Stimulated activated CD8-positive, alpha-beta memory T cell treated with anti-CD3 and anti-CD28 coated beads, Interleukin-4, amount 100 ng/mL, for 4 hours (primary cell): ENCODE results near the gene MAP3K10.

Experiments used
- DNase-seq, 2 donors: peaks; one replicate each; pipeline ENCODE4 v3.0.0-alpha.2; 2020; ENCODE audit warnings: low read depth in 2 of 2, low spot score in 1 of 2

Gene MAP3K10

GRCh38 chr19:40232949-40233810 is 42.0 kb downstream of the MAP3K10 start:
- no peak for DNase-seq

- no peak for DNase-seq
Observed at GRCh38 chr19:40233811-40234389, 42.7 kb downstream of the MAP3K10 start.

DNA sequence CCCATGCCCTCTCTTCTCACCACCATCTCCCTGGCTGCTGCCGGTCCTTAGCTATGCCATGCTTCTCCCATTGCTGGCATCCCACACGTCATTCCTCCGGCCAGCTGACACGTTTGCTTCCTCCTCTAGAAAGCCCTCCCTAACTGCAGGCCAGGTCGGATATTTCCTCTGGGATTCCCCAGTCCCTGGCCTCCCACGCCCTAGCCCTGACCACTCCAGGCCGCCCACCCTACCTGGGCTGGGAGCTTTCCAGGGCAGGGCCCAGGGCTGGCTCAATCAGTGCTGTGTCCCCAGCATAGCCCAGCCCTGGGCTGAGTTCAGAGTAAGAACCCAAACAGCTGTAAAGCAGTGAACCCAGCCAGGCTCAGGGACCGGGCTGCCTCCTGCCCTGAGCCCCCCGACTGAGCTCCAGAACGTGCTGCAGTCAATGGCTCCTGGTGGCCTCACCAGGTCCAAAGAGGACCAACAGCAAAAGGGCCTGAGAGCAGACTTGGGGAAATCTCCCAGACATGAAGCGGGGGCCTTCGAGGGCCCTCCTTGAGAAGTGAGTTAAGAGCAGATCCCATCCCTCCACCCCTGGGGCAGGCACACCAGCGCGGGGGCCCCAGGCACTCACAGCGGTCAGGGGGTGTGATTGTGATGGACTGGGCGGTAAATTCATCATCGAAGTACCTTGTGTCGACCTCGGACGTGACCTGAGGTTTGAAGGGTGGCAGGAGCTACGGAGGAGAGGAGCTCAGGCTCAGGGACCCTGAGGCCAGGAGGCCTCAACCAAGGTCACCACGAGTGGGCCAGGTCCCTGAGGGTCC is 43.4 kb downstream of the MAP3K10 start:
- no peak for DNase-seq

DNA sequence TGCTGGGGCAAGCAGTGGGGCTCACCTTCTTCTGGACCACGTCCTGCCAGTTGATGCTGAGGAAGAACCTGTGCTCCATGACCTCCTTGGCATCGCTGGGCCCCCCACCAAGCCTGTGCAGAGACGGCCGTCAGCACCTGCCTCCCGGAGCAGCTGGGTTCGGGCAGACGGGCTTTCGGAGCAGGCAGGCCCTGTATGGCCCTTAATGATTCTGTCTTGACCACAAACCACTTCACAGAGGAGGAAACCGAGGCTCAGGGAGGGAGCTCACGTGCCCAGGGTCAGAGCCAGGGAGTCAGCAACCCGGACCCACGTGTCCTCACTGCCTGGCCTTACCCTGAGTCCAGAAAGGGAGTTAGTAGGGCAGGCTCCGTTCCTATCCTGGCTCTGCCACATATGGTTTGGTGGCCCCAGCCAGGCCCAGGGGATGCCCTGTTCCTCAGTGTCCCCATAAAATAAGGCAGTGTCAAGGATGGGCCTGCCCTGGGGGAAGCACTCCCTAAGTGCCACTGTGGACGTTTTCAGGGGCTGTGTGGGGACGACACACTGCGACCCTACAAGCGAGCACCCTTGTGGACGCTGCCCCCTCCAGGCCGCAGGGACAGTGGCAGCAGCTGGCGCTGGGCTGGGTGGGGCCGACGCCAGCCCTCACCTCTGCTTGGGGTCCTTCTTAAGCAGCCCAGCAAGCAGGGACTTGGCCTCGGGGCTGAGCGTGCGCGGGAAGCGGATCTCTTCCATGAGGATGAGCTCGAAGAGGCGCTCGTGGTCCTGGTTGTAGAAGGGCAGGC is 44.2 kb downstream of the MAP3K10 start:
- no peak for DNase-seq

DNA sequence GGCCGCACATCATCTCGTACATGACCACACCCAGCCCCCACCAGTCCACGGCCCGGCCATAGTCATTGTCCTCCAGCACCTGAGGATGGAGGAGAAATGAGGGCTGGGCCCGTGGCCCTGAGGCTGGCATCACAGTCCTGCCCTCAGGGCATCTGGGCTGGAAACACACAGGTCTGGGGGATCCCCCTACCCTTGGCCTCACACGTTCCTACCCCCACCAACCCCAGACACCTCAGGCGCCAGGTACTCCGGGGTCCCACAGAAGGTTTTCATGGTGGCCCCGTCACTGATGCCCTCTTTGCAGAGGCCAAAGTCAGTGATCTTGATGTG is 44.8 kb downstream of the MAP3K10 start:
- no peak for DNase-seq

GRCh38 chr19:40236366-40236765 is 45.1 kb downstream of the MAP3K10 start:
- DNase-seq, result no peak

DNA sequence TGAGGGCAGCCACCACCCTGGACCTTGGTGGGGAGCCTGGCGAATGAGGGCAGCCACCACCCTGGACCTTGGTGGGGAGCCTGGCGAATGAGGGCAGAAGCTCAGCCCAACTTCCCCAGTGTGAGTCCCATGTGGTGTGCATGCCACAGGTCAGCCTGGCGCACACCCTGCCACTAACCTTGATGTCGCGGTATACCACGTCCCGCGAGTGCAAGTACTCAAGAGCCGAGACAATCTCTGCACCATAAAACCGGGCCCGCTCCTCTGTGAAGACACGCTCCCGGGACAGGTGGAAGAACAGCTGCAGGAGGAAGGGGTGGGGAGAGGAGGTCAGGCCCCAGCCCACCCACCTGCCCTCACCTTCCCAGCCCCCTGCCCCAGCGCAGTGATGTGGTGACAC is 46.6 kb downstream of the MAP3K10 start:
- DNase-seq, result no peak

DNA sequence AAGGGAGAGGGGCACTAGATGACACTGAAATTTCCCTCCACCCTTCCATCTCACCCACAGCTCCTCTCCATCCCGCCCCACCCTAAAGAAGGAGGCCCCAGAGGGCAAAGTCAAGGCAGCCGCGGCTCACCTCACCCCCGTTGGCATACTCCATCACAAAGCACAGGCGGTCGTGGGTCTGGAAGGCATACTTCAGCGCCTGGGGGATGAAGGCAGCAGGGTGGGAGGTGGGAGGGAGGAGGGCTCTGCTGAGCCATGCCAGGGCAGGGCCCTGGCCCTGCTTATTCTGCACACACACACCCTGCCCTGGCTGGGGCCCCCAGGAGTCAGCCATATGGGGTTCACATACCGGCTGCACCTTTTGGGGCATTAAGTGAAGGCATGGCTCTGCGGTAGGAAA is 47.5 kb downstream of the MAP3K10 start:
- DNase-seq, result no peak

GRCh38 chr19:40239415-40240226 is 48.4 kb downstream of the MAP3K10 start:
- DNase-seq, result no peak

- DNase-seq, result no peak
Observed at GRCh38 chr19:40240332-40240731, 49.1 kb downstream of the MAP3K10 start.

DNA sequence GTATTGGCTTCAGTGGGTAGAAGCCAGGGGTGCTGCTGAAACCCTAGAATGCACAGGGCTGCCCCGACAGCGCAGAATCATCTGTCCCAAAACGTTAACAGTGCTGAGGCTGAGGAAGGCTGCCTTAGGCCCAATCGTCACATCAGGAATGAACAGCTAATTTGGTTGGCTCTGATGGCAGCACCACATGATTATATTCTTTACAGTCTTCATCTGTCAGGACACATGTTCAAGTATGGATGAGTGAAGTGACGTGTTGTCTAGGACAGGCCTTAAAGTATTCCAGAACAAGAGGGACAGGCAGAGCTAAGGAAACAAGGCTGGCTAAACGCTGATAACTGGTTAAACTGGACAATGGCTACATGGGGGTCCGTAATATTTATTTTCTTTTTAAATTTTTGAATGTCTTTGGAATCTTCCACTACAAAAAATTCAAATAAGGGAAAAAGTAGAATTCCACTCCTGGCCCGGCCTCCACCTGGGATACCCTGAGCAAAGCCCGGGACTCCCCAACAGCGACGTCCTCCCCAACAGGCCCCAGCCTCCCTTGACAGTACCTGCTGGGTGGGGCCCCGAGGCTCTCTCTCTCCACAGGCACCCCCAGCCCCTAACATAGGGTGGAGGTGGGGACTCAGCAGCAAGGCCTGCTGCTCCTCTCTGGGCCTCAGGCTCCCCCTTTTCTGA is 50.0 kb downstream of the MAP3K10 start:
- no peak for DNase-seq

GRCh38 chr19:40241809-40242384 is 50.7 kb downstream of the MAP3K10 start:
- no peak for DNase-seq

DNA sequence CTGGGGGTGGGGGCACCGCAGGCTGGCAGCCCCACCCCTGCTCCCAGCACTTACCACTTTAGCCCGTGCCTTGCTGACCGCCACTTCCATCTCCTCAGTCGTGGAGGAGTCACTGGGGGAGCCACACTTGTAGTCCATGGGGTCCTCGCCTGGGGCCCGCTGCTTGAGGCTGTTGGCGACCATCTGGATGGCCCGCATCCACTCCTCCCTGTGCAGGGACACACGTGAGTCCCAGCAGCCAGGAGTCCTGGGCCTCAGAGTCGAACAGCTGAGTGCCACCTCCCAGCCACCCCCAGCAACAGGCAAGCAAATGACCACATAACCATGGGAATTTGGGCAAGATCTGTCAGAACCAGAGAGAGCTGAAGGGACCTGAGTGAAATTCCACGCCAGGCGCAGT is 51.3 kb downstream of the MAP3K10 start:
- DNase-seq, result no peak

DNA sequence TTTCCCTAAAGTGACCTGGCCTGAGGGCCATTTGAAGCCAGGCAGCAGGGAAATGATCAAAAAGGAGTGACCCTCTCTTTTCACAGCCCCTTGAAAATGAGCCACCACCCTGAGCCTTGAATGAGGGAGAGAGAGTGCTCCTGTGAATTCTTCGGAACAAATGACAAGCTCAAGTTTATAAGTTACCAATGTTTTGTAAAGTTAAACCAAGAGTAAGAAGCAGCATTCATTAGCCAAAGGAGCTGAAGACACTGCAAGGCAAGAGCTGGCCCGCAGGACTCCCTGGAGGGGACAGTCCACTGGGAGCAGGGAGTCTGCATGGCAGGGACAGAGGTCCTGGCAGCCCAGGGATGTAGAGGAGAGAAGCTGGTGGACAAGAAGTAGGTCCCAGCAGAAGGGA is 52.0 kb downstream of the MAP3K10 start:
- DNase-seq, result no peak

DNA sequence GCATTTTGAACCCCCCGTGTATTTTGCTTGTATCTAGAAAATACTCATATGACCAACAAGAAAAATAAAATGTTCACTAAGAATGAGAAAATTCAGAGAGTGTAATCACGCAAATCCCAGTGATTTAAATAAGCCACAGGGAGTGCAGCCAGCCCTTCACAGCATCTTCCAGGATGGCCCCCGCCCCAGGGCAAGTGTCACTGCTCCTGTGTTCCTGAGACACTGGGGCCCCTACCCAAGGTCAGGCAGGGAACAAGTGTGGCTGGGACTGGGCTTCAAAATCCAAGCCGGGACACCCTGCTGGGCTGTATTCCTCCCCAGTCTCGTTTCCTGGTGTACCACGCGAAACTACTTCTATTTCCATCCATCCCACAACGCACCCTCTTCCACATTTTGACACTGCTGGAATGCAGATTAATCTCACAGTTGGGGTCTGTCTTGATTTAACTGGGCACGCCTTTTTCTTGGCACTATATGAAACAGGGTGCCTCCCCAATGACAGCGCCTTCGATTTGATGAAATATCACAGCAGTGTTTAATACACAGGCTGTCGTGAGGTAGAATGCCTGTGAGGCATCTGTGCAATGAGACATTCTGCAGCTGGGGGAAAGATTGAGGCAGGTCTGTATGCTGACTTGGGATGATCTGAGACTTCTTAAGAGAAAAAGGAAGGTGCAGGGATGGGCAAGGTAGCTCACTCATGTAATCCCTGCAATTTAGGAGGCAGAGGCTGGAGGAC is 53.5 kb downstream of the MAP3K10 start:
- DNase-seq, result no peak

GRCh38 chr19:40245506-40246128 is 54.4 kb downstream of the MAP3K10 start:
- DNase-seq, result no peak

- DNase-seq, result no peak
Observed at GRCh38 chr19:40246292-40247073, 55.3 kb downstream of the MAP3K10 start.

GRCh38 chr19:40247178-40247577 is 56.0 kb downstream of the MAP3K10 start:
- DNase-seq, result no peak
